Fibroblast of skin of back (primary cell): Measurements from ENCODE around the gene MED13L.
"Not testable (repeated sequence)": the region's sequence is repeated elsewhere in the genome, so short reads cannot be mapped to it uniquely, and the experiment has no call there.

Experiments used
- DNase-seq: peaks from one replicate; pipeline ENCODE4 v3.0.0-alpha.2; 2013

The MED13L gene

DNA sequence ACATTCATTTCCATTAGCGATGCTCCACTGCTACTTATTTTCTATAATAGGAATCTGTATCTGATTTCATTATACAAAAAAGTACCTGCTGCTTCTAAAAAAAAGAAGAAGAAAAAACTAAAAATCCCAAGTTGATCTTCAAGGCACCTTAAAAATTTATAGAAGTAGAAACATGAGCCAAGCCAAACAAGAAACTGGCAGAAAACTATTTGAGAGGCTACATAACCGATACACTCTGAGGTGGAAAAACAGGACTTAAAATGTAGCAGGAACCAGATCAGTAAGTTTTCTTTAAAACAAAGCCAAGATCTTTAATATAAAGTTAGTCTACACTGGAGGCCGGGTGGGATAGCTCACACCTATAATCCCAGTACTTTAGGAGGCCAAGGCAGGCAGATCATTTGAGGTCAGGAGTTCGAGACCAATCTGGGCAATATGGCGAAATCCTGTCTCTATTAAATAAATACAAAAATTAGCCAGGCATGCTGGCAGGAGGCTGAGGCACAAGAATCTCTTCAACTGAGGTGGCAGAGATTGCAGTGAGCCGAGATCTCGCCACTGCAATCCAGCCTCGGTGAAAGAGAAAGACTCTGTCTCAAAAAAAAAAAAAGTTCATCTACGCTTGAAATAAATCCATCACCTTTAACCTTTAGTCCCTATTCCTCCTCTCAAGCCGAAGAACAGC lies 278.6 kb downstream of the MED13L start:
- DNase-seq, result no peak

DNA sequence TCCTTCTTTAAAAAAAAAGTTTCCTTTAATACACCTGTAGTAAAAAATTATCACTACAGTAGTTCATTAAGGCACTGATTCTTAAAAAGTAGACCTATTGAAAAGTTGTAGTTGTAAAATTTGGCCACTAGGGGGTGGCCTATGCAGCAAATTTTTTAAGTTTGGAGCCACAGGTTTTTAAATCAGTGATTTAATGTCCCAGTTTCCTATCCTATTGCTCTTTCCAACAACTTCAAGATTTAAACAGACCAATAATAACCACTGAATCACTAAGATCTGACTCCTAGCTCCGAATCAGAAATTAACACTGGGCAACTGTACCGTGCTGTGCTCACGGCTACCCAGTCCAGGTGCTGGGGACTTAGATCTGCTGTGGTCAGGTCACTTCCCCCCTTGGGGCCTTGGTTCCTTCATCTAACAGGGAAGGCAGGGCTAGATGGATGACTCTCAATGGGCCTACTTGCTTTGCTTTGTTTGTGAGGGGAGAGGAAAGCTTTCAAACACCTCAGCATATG lies 279.3 kb downstream of the MED13L start:
- DNase-seq, result peak; percentile 60

DNA sequence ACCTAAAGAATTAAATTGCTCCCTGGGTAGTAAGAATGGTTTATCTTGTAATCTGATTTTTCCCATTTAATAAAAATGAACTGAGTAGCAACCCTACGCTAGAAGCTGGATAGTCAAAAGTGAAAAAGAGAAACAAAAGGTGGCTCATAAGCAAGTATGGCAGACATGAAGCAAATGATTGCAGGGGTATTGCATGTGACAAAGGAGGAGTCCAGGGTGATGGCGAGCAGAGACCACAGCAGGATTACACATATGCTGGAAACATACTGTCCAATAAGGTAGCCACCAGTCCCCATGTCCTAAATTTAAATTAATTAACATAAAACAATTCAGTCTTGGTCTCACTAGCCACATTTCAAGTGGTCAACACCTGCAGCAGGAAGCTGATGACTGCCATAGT lies 283.8 kb downstream of the MED13L start:
- DNase-seq, result no peak

DNA sequence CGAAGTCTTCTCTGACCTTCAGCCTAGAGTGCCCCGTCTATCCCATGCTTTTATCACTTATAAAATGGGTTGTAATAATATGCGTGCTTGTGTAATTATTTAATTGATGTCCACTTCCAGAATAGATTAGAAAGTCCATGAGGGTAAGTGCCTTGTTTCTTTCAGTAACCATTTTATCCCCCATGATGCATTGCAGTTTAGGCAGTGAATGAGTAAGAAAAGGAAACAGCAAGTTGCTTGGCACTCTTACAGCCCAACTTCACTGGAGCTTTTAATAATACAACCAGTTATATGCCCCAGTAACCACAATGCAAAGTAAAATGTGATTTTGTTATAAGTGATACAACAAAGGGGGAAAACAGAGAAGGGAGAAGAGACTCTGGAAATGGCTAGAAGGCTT lies 287.3 kb downstream of the MED13L start:
- no peak for DNase-seq

DNA sequence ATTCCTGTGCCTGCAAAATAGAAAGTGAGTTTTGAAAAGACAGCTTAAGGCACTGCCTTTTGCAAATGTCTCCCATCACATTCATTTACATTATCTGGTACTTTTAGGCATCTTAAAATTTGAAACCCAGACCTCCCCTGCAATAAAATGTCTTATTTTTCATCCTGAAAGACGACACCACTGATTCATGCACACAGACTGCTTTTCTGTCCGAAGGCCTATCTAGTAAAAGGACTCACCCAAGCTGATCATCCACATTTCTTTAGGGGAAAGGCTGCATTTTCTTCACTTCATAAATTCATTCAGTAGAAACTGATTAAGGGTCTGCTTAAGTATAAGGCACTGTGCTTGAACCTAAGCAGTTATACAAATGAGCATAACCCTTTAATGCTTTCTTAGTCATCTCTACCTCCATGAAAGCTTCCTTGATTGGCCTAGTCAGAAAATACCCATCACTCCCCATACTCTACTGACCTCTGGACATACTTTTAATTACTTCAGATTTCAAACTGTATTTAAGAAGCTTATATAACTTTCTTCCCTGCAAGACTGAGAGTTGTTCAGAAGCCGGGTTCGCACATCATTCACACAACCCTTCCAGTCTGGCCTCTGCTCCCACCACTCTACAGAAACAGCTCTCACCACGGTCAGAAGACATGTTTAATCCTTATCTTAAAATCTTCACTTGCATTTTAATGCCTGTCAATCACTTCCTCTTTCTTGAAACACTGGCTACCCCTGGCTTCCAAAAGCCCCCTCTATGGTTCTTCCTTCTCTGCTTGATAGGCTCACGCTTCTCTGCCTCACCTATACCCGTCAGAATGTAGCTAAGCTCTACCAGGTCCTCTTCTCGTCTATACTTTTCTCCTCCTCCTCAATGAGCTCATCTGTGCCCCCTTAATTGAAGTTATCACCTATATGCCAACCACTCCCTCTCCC lies 288.6 kb downstream of the MED13L start:
- DNase-seq, result no peak

DNA sequence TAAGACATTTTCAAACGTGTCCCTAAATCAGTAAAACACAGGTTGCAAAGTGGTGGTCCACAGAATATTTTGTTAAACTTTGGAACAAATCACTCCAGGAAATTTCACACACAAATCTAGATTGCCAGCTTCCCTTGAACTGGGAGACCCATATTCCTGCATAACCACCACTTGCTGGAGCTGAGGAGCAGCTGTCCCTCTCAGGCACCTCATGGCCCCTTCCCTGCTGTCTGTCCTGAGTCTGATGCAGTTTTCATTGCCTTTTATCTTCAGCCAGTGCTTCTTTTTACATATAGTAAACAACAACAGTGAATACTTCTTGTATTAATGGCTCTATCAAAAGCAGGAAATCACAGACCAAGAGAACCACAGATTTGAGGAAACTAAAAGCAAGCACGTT lies 289.3 kb downstream of the MED13L start:
- no peak for DNase-seq

DNA sequence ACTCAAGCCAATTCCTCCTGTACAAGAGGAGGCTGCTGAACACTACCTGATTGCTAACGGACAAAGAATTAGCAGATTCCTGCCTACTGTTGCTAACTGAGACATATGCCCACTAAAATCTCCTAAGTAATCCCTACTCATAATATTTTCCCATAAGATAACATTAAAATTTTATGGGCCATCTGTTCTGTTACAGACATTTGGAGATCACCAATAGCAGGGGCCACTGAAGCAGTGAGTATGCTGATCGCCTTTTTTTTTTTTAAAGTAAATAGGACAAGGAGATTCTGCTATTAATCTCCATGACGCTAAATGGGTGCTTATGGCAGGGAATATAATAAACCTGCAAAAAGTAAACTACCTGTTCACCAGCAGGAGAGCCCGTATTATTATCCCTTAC lies 292.9 kb downstream of the MED13L start:
- DNase-seq, result no peak

DNA sequence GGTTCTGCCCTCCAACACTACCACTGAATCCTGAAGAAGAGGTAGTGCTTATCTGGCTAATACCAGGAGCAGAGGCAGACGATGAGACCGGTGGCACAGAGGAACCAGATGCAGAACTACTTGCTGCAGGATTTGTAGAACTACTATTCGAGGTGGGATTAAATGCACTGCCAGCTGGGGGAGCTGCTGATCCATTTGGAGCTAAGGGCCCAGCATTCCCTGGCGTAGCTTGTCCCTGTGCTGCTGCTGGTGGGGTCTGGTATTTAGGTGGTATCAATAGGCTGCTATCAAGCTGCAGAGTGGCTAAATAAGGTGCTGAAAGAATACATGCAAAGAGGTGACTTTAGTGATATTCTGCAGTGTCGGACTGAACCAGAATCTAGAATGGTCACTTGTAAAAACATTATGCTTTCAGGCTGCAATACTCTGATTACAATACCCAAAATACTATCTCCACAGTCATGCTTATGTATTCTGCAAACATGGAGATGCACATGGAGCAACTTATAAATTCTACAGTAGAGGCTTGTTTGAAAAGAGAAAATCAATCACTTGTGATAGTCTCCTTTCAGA lies 294.2 kb downstream of the MED13L start:
- no peak for DNase-seq

DNA sequence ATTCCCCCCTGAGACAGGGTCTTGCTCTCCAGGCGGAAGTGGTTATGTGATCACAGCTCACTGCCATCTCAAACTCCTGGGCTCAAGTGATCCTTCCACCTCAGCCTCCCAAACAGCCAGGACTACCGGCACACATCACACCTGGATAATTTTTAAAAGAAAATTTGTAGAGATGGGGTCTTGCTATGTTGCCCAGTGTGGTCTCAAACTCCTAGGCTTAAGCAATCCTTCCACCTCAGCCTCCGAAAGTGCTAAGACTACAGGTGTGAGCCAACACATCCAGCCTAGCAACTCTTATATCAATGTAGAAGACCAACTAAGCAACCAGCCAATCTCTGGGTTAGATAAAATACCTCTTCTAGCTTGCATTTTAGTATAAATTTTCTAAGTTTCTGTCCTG lies 297.2 kb downstream of the MED13L start:
- DNase-seq, result no peak

DNA sequence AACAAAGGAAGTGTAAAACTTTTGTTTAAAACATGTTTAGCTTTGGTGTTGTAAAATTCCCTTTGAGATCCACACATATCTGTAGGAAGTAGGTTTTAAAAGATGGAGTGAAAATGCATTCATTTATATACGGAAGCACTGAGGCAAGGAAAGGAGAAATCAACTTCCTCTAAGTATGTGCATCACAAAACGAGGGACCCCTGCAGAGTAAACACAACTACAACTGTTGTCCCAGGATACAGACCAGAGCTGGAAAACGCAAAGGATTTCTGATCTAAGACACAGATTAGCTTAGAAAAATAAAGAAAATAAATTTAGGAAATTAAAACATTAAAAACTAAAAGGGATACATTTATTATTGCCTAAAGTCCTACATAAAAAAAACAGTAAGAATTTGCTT lies 297.6 kb downstream of the MED13L start:
- no peak for DNase-seq

DNA sequence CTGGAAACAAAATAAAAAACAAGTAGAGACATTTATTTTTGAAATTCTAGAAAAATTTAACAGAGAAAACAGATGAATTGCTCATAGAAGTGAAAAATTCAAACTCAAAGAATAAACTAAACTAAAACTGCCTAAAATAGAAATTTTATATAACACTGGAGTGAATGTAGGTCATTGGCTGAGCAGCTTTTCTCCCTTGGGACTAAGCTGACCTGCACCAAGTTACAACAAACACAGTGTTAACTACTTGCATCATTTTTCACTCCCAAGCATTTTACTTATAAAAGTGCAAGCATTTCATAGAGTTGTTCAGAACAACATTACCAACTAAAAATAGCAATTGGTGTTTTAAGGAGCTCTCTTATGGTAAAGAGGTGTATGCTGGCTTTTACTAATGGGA lies 298.1 kb downstream of the MED13L start:
- DNase-seq, result peak; percentile 38

DNA sequence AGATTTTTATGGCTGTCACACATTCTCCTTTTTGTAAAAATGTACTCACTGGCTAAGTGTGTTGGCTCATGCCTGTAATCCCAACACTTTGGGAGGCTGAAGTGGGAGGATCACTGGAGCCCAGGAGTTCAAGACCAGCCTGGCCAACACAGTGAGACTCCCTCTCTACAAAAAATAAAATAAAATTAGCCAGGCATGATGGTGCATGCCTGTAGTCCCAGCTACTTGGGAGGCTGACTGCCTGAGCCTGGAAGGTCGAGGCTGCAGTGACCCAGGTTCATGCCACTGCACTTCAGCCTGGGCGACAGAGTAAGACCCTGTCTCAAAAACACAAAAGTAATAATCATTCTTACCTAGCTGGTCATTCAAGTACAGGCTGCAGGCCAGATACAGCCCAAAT lies 300.7 kb downstream of the MED13L start:
- not testable (repeated sequence) for DNase-seq

DNA sequence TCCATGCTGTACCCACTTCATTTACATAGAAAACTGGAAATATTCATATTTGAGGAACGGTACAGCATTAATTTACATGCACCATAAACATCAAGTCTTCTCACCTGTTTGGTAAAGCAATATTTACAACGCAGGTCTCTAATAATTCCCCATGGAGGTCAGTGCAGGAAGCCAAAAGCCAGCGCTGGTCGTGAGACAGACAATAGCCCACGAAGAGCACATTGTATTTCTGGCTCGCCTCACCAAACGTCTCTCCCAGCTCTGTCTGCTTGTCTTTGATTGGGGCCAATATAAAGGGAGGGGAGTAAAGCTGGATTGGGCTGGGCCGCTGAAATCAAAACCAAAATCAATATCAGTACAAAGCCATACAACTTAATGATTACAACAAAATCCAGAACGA lies 302.1 kb downstream of the MED13L start:
- no peak for DNase-seq

DNA sequence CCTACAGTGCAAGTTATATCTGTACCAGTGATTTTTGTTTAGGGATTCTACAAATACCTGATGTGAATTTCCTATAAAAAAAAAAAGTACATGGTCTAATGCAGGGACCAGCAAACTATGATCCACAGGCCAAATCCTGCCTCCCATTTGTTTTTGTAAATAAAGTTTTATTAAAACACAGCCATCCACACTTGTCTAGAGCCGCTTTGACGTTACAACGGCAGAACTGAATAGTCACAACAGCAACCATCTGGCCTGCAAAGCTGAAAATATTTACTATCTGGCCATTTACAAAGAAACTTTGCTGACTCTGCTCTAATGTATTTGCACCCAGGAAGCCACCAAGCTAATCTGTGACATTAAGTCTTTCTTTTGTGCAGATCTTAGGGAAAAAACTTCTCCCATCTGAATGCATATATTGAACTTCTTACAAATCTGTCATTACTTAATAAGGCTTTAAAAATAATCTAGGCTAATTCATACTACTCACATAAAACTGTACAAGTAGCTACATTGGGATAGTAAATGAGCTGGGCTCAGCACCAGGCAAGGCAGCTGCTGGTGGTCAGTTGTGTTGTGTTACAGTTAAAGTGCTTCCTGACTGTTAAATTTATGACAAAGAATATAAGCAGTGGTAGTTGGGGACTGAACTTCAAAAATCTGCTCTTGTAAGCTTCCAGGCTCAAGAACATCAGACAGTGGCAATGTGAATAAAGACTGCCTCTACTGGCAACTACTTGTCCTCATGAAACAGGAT lies 303.3 kb downstream of the MED13L start:
- no peak for DNase-seq

DNA sequence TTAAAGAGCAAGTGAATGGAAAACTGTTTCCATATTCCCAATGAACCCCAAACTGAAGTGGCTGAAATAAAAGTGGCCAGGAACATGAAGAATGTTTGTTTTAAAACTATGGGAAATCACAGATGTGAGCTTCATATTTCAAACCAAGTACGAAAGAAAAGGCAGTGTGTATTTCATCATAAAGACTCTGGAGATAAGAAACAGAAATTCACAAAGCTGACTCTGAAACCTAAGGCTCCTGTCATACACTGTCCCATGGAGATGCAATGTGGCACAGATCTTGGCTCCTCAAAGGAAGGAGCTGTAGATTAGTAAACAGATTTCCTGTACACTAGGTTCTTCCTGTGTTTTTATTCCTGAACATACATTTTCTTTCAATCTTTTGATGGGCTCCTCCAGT lies 304.4 kb downstream of the MED13L start:
- DNase-seq, result no peak

DNA sequence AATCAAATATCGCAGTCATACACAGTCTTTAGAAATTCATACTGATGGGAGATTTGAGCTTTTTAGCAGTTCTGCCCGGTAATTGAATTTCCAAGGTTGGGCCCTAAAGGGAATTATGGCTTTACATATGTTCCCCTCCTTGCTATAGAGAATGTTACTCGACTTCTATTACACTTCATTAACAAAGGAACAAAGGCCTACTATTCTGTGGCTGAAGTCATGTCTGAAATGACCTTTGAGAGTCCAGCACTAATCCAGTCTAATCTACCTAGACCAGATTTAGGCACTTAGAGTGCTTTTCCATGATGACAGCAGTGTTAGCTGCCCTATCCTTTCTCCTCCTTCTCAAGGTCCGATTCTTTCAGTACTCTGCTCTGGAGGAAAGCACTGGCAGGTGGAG lies 305.3 kb downstream of the MED13L start:
- DNase-seq, result no peak

DNA sequence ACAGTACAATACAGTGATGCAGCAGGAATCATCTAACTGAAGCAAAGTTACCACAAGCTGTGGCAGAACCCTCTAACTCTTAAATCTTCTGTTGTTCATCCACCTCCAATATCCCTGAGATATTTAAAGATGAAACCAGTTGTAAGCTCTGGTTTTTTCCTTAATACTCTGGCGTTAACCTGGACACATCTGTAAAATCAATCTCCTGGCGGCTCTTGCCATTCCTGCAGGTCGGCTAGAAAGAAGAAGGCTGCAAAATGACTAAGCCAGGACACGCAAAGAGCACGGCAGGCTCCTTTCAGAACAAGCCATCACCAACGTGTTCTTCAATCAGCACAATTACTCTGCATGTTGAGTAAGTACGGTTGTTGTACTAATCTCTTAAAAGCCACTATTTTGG lies 309.3 kb downstream of the MED13L start:
- DNase-seq, result no peak

DNA sequence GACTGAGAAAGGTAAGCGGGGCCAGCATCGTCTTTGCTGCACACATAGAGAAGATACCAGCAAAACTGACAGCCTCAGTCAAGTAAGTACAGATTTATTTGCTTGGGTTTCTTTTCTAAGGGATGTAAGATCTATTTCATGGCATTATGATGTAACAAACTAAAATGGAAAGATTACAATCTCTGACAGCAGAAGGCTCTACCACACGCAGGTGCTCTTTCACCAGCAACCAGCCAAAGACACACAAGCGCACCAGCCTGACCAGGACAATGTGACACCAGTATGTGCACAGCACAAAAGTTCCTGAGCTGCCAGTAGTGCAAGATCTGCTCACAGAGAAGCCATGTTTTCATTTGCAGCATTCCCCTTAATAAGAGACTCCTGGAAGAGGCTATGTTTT lies 311.1 kb downstream of the MED13L start:
- DNase-seq, result no peak

DNA sequence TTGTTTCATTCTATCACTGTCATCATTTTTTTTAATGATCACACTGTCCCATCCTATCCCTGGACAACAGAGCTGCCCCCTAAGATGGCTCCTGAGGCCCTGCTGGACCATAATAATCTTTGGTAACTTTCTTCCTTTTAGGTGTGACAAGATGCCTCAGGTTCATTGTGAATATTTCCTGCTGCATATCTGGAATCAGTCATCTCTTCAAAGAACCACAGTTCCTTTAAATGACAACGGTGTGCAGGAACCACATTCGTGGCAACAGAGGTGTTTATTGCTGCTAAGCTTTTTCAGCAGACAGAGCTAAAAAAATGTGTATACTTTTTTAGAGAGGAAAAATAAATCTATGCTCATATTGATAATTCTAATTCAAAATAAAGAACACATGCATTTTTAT lies 312.9 kb downstream of the MED13L start:
- DNase-seq, result no peak

DNA sequence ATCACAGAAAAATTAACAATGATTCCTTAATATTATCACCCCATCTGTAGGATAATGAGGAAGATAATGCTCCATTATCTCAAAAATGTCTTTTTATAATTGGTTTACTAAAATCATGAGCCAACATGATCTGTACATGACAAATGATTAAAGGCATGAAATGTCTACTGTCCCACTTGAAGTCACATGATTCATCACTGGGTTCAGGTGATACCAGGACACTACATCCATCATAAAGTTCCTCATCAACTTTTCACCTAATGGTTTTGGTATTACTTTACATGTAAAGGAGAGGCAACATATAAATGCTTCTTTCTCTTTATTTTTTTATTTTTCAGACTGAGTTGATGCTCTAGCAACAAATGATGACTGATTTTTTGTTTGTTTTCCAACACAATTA lies 313.3 kb downstream of the MED13L start:
- no peak for DNase-seq

DNA sequence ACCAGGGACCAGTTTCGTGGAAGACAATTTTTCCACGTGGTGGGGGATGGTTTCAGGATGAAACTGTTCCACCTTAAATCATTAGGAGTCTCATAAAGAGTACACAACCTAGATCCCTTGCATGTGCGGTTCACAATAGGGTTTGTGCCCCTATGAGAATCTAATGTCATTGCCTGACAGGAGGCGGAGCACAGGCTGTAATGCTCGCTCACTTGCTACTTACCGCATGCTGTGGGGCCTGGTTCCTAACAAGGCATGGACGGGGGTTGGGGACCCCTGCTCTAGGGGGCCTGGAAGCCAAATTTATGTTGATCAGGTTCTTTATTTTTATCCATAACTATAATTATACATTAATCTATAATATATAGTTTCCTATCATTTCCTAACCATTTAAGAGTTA lies 315.3 kb downstream of the MED13L start:
- DNase-seq, result no peak

DNA sequence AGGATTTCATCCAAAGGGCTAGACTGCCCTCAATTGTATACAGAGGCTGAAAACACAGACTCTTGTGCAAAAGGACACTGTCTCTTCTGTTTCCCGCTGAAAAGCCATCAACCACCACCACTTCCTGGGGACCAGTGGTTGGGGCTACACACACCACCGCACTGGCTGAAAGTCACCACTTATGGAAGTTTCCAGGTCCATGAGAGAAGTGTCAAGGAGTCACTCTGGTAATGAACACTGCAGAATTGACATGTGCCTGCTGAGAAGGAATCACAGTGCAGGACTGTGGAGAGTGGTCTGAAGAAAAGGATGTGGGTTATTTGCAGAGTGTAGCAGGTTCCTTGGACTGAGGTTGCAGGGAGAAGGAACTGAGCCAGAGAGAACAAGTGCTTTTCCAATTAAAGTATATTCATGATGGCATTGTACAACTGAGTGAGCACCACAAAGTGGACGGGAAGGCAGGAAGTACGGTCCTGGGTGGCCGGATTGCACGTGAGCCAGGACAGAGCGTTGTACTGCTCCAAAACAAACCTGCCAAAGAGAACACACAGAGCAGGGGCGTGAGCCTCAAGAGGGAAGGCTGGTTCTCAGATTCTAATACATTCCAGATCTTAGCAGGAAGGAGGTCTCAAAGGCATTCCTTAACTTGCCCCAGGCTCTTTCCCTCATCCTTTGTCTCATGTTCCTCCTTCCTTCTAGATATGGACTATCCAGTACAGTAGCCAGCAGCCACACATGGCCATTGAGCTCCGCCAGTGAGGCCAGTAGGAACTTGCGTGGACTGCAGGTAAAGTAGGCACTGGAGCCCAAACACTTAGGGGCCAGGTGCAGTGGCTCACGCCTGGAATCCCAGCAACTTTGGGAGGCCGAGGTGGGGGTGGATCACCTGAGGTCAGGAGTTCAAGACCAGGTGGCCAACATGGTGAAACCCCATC lies 316.4 kb downstream of the MED13L start:
- no peak for DNase-seq
